GM21423 (cell line): Measurements from ENCODE around the gene MAP2K5.

Experiments used
- ATAC-seq: cut with Tn5 transposase; IDR thresholded peaks from one replicate; pipeline ENCODE4 v1.9.1; 2021; ENCODE audit warnings: mild to moderate bottlenecking, moderate library complexity; ENCODE audit not compliant: unreplicated experiment

The MAP2K5 gene

DNA sequence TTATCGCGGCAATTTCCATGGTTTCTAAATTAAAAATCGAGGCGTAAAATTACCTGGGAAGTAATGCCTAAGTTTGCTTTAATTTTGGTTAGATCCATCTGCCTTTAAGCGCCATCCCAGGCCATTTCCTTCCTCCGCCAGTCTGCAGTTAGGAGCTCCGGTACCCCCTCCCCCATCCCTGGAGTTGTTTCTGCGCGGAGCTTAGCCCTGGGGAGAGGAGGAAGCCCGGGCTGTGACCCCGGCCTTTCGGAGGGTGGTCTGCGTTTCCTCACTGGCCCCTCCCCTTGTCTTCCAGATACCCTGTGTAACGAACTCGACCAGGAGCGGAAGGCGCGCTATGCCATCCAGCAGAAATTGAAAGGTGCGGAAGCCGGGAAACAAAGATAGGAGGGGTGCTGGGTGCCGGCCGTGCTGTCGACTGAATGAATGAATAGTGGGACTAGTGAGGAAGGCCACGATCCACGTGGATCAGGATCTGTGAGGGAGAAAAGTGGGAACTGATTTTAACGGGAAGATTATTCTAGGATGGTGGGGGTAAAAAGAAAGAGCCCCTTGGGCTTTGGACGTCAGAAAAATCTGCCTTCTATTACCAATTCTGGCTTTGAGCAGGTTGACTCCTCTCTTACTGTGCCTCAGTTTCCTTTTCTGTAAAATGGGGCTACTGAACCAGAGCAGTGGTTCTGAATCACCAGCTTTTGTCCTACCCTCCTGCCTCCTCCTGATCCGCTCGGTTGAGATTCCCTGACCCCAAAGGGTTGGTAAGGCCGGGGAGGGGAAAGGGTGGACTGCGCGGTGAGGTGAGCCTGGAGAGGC is 290.6 kb downstream of the MAP2K5 start:
- no peak for ATAC-seq

DNA sequence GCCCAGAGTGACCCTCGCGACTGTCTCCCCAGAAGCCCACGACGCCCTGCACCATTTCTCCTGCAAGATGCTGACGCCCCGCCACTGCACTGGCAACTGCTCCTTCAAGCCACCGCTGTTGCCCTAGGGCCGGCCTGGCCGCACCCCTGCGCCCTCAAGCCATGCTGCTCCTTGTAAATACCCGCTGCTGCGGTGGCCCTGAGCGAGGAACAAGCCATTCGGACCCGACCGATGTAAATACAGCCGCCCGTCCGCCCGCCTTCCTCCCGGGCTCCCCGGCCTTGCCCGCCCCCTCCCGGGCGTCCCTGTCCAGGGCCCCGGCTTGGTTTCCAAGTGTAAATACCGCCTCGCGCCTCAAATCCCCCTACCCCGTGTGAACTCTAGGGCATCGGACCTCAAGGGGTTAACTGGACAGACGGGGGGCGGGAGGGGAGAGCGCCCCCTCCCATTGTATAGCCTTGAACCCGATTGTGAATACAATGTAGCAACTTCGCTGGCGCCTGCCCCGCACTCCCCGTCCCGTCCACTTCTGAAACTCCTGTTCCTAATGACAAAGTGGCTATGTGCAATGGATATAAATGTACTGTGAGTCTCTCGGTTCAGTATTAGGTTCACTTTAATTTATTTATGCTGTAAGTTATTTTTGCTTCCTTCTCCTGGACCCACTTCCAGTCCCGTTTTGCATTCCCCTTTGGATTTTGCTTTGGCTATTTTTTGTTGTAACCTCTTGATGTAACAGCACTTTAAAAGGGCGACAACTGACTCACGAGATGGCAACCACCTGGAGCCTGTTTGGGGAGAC is 291.4 kb downstream of the MAP2K5 start:
- ATAC-seq = no peak

DNA sequence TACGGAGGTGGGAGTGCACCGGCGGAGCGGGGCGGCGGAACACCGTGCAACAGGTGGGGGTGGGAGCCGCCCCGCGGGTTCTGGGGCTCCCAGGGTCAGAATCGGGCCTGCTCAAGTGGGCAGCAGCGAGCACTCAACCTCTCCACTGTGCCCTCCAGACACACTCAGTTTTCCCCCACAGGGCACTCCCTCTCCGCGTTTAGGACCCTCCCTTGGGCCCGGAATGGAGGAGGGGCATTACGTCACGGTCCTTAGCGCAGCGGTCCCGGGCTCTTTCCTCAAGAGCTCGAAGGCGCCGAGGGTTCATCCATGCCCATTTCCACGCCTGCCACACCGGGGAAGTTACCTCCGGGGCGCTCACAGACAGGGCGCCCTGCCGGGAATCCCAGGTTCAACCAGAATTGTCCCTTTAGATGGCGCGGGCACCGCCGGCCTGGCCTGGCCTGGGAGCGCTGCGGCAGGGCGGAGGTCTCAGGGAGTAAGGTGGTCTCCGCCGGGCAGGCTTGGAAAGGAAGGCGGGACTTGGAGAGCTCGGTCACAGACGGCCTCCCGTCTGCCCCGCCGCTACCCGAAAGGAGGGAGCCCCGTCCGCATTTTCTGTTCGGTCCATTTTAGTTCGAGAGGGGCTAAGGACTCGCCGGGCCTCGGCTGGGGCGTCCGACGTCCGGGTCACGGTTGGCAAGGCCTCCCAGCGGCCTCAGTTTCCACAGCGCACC is 292.2 kb downstream of the MAP2K5 start:
- ATAC-seq = no peak

DNA sequence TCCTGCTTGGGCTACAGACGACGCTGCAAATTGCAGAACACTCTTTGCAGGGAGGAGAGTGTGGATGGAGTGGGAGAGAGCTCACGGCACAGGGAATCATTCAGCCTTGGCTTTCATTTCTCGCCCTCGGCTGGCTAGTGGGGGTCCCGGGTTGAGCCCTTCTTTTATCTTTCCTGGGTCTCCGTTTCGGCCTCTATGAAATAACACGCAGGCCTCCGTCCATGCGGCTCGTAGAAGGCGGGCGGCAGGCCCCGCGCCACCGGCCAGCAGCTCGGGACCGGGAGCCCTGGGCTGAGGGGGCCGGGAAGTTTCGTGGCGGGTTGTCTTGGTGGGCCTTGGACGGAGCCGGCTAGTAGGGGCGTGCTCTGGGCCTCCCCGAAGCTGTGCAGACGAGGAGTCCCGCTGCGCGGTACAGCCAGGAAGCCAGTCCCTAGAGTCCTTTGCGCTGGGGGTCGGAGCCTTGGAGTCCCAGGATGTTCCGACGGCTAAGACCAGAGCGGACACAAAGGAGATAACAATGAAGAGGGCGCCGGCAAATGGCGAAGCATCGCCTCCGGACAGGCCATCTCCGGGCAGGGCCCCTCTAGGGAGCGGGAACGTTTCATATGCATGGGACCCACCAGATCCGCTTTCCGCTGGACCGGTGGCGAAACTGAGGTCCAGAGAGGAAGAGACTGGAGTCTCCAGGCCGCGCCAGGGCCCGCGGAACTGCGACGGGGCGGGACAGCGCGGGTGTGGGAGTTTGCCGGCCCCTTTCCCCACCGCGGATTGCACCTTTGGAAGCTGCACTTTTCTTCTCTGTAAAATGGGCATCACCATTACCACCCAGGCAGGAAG is 293.0 kb downstream of the MAP2K5 start:
- ATAC-seq = no peak

DNA sequence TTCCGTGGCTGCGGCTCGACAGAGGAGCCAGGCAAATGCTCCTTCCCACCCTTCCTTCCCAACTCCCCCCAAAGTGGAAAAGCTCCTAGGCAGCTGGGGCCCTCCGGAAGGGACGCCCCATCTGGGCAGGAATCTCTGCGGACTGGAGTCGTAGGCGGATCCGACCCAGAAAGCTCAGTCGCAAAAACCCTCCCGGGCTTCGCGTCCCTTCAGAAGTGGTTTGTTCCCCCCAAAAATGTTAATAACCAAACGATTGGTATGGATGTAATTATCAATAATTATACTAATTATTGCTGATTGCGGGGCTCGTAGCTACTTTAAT is 293.6 kb downstream of the MAP2K5 start:
- ATAC-seq = no peak

DNA sequence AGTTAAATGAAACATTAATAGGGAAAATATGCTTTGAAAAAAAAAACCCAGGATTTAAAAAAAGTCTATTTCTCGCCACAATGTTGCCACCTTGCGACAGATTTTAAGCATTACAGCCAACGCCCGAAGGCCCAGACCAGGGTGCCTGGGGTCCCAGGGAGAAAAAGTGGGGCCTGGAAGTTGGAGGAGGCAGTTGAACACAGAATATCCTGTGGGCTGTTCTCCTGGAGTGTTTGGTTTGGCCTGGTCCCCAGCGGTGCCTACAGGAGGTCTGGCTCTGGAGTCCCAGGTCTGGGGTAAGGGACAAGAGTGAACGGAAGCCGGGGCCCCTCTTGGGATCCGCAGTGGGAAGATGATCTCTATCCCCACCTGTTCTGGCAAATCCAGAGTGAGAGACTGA is 294.0 kb downstream of the MAP2K5 start:
- ATAC-seq = no peak

DNA sequence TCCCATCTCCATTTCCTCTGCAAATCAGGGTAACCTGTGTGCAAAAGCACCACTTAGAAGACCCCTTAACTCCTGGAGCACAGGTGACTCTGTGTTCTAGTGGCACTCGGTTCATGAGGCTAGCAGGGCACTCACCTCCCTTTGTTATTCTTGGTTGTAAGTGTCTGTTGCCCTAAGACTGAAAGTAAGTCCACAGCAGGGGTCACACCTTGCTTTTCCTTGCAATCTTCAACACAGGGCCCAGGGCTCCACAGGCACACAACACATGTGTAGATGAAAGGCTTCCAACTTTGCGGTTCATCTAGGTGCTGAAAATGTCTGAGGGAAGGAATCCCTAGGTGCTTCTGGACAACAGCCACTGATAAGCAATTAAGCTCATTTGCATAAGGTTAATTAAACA is 294.5 kb downstream of the MAP2K5 start:
- no peak for ATAC-seq

DNA sequence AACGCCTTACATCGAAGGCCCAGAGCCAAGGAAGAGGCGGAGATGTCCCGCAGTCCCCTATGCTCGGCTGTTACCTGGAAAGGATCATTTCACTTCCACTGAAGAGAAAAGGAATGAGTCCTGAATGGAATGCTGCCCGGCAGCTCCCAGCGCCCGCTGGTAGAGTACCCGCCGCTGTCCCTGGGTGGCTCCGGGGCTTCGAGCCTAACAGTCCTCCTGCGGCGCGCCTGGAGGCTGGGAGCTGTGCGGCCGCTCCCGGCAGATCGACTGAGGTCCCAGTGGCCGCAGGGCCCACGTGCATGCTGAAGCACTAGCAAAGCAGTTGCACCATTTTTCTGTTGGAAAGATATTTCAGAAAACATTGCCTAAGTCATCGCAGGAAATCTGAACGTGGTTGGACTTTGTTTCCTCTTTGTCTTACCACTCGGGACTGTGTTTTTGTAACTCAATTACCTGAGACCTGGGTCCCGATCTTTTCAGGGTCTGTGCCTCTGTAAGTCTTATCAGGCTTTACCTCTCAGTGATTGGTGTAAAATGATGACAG is 296.4 kb downstream of the MAP2K5 start:
- ATAC-seq = no peak

DNA sequence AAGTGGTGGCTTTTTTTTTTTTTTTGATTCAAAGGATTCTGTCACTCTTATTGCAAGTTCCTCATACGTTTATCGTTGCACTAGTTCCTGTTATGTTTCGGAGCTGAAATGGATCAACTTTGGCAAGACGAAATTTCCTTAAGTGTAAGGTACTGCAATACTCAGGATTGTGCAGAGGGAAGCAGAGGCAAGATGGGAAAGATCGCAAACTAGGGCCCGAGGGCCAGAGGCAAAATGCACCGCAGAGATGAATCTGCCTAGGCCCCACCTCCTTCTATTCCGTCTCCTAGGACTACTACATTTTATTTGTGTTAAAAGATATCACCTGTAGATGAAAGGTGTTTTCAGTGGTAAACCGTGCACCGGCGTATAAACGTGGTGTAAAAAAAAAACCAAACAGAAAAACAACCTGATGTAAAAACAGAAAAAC is 297.0 kb downstream of the MAP2K5 start:
- ATAC-seq = no peak

DNA sequence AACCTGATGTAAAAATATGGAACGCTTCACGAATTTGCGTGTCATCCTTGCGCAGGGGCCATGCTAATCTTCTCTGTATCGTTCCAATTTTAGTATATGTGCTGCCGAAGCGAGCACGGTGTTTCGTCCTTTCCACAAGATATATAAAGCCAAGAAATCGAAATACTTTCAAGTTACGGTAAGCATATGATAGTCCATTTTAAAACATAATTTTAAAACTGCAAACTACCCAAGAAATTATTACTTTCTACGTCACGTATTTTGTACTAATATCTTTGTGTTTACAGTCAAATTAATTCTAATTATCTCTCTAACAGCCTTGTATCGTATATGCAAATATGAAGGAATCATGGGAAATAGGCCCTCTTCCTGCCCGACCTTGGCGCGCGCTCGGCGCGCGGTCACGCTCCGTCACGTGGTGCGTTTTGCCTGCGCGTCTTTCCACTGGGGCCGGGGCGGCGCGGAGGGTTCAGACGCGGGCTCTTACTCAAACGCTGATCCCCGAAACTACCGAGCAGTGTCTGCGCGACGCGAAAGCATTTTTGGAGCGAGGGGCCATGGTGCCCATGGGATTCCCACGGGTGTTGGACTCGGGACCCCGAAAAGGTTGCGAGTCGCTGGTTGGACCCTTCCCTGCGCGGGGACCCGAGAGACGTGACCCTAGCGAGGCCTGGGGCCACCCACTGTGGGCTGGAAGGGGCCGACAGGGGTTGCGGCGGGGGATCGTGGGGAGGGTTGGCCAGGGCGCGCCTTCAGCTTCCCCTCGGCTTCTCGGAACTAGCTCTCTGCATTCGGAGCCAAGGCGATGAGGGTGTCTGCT is 297.6 kb downstream of the MAP2K5 start, which contains the start of gene RNU6-1:
Gene RNU6-1, minus strand, starts transcription at position 117 of the 820 bp plus-strand sequence.
- ATAC-seq = peak; percentile 78

DNA sequence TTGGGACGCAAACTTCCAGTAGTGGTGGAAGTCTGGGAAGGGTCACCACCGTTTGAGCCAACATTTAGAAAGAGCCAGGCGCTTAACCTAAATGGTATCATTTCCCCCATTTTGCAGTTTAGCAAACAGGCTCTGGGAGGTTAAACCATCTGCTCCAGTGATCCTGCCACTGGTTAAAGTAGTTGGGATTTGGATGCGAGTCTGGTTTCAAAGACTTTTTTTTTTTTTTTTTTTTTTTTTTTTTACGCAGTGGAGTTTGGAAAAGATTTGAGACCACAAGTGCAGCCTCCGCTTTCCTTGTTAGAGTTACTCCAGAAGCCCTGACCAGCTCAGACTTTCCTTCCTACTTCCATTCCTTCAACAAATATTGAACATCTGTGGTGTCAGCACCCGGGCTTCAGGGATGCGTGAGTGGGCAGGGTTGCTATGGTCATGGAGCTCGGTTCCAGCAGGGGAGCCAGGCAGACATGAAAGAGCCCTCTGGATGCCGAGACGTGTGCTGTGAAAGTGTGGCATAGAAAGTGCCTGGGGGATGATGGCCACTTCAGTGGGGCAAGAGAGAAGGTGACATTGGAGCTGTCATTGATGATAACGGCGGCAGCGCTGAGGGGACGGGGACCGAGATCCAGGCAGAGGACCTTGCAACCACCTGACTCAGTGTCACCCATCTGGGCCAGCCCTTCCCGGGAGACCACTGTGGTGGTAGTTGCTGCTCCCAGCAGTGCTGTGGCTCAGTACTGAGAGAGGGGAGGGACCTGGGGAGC is 298.4 kb downstream of the MAP2K5 start:
- no peak for ATAC-seq

DNA sequence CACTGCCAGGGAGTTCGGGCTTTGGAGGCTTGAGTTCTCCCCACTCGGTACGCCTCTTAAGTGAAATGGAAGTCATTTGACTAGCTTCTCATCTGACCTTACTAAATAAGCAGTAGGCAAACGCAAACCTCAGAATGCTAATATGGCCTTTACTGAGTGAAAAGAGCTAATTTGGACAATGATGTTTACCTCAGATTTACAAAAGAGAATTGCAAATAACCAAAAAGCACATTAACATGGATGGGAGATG is 298.9 kb downstream of the MAP2K5 start:
- ATAC-seq = no peak

DNA sequence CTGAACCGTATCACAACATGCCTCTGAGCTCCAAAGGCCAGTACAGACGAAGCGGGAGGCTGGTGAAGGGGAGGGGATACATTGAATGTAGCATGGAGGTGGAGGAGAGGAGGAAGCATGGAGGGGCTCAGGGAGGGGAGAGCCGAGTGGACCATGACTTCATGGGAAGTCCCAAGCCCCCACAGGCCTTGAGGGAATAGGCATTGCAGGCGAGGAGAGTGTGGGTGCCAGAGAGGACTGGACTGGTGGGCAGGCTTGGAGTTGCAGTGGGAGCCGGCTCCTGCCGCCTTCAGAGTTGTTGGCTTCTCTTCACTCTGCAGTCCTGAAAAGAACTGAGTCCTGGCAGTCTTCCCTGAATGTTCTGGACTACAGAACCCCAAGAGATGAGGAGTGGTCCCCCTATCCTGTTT is 300.6 kb downstream of the MAP2K5 start:
- ATAC-seq = no peak

DNA sequence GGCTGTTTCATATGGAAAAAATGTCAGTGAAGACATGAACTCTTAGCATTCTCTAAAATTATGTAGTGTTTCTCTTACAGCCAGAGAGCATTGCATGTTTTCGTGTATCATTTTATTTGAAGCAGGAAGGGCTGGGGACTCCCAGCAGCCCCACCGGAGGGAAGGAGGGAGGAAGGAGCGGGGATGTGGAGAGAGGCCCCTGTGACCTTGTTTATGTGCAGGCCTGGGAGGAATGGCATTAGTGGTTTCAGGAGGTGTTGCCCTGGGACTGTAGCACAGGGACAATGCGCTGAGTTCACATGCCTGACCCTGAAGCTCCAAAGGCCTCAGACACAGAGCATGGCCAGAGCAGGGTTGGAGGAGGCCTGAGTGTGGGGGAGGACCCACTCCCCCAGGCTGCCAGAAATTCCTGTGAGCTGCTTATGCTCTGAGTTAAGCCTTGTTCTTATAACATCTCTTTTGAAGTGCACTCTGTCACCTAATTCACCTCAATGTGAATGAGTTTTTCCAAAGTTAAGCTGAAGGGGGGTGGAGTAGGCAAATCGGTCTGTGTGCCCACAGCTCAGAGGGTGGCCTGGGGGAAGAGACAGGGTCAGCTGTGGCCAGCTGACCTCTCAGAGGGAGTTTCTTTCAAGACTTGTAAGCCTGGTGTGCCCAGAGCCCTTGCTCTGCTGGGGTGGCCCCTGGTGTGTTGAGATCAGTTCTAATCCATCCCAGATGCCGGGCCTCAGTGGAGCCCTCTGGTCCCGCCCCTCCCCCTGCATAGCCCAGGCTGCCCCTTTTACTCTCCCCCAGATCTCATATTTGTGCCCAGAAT is 301.3 kb downstream of the MAP2K5 start:
- ATAC-seq = no peak

DNA sequence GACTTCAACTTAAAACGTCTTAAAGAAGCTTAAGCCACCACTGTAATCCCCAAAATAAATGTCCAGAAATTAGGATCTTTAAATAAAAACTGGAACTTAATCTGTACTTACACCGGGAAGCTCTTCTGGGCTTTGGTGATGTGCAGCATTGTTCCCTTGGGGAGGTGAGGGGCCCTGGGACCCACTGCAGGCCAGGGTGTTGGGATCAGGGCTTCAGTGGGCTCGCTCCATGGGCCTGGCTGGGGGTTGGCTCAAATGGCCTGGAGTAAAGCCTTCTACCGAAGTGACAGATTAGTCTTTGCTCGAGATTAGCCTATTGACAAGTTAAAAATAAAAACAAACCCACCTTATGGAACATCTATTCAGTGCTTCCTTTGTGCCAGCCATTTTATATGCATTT is 303.5 kb downstream of the MAP2K5 start:
- no peak for ATAC-seq

DNA sequence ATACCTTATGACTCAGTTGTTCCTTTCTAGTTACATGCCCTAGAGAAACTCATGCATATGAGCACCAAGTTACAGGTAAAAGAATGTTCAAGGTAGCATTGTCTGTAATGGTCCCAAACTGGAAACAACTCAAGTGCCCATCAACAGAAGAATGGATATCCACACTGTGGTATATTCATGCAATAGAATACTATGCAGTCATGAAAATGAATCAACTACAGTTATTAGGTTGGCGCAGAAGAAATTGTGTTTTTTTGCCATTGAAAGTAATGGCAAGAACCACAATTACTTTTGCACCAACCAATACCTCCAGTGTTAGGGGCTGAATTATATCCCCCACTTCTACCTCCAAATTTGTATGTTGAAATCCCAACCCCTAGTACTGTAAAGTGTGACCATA is 307.0 kb downstream of the MAP2K5 start:
- no peak for ATAC-seq

DNA sequence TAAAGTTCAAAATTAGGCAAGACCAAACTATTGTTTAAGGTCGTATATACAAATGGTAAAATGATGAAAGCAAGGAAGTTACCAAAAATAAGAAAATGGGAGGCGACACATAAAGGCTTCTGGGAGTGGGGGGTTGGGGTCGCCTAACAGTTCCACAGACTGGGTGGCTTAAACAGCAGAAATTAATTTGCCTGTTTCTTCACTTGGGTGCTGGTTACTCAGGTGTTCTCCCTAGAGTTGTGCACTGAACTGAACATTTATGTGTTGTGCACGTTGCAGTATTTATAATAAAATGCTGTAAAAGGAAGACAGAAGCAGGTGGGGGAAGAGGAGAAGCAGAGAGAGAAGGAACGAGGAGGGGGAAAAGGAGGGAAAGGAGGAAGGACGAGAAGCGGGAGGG is 307.8 kb downstream of the MAP2K5 start:
- ATAC-seq = no peak

DNA sequence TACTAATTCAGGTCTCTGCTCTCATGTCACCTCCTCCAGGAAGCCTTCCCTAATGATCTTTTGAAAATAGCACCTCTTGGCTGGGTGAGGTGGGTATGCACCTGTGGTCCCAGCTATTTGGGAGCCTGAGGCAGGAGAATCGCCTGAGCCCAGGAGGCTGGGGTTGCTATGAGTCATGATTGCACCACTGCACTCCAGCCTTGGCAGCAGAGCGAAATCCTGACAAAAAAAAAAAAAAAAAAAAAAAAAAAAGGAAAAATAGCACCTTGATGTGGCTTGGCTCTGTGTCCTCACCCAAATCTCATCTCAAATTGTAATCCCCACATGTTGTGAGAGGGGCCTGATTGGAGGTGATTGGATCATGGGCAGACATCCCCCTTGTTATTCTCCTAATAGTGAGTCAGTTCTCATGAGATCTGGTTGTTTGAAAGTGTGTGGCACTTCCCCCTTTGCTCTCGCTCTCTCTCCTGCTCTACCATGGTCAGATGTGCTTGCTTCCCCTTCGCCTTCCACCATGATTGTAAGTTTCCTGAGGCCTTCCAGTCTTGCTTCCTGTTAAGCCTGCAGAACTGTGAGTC is 308.6 kb downstream of the MAP2K5 start:
- no peak for ATAC-seq
